Stomach (tissue), 9 donors: ENCODE measurements around the gene RANBP17. TPM values are rescaled to one million over a fixed set of nuclear protein-coding genes. Genes with fewer than 3 reads are reported as not detected.

Experiments
- DNase-seq, 2 donors: peaks; one replicate each; pipeline versions ENCODE4 v3.0.0 to v3.0.0-alpha.2; 2013 to 2019
- H3K27ac ChIP-seq, 5 donors: fragments of 200-600 bp in 4 of 5; sonication (generic) in 4 of 5; one replicate each; pipeline ENCODE4 v1.5.1; 2013 to 2019; ENCODE audit warnings: mild to moderate bottlenecking in 1 of 5, moderate library complexity in 1 of 5
- H3K27me3 ChIP-seq, 3 donors: fragments of 200-600 bp; sonication (generic); one replicate each; pipeline ENCODE4 v1.5.1; 2017 to 2019; ENCODE audit warnings: mixed run types in 1 of 3
- H3K36me3 ChIP-seq, 4 donors: fragments of 200-600 bp; sonication (generic); 1 replicate in 3 of 4; 2 replicates in 1 of 4; pipeline ENCODE4 v1.5.1; 2016 to 2019
- H3K4me1 ChIP-seq, 4 donors: fragments of 200-600 bp; sonication (generic); one replicate each; pipeline ENCODE4 v1.5.1; 2016 to 2019
- H3K4me3 ChIP-seq, 4 donors: fragments of 200-600 bp; sonication (generic) in 3 of 4; one replicate each; pipeline ENCODE4 v1.5.1; 2016 to 2019; ENCODE audit warnings: mild to moderate bottlenecking in 1 of 4
- H3K9me3 ChIP-seq, 4 donors: fragments of 200-600 bp; sonication (generic); one replicate each; pipeline ENCODE4 v1.5.1; 2016 to 2019
- CTCF ChIP-seq, 7 experiments: fragments of 450-650 bp in 4 of 7; fragments of 200-600 bp in 3 of 7; sonication (generic) in 3 of 7; IDR thresholded peaks; one replicate each; pipeline ENCODE4 v1.5.1; 2016 to 2019; ENCODE audit warnings: antibody characterized with exemption in 7 of 7, control low read depth in 2 of 7, mild to moderate bottlenecking in 1 of 7
- EP300 ChIP-seq: sonication (generic); formaldehyde crosslinking; IDR thresholded peaks from one replicate; pipeline ENCODE4 v1.6.1; 2017; ENCODE audit warnings: antibody characterized with exemption
- POLR2A ChIP-seq, 4 donors: fragments of 450-650 bp; IDR thresholded peaks; one replicate each; pipeline ENCODE4 v1.6.1; 2016; ENCODE audit warnings: antibody characterized with exemption in 4 of 4, control low read depth in 2 of 4, mild to moderate bottlenecking in 1 of 4, moderate library complexity in 1 of 4
- POLR2AphosphoS5 ChIP-seq, 3 donors: sonication (generic); formaldehyde crosslinking; IDR thresholded peaks; one replicate each; pipeline ENCODE4 v1.6.1; 2016; ENCODE audit warnings: antibody characterized with exemption in 3 of 3
- whole genome bisulfite sequencing, 5 donors: extraction: QIAGEN DNeasy Blood & Tissue Kit in 3 of 5; methylation state at CpG; one replicate each; pipeline versions ENCODE4 v1.1.5 to v1.1.7; 2013 to 2018; 5-methylcytosine and 5-hydroxymethylcytosine counted together
- intact Hi-C: fragments of 100-400 bp; cut with DNase I; formaldehyde crosslinking; loops from one replicate; pipeline ENCODE4 v1.15.1; 2023; ENCODE audit warnings: low total_unique reads
- polyA plus RNA-seq, 3 donors: library from polyadenylated mRNA; stranded (reverse); fragments of 200-250 nt; gene quantifications; one replicate each; pipeline ENCODE4 v1.2.3, GENCODE V29; 2013
- total RNA-seq, 5 donors: library from RNA; depleted of rRNA; stranded (reverse); fragments of >200 nt; gene quantifications; one replicate each; pipeline versions ENCODE4 v1.1.0 to v1.2.3, GENCODE V29; 2014 to 2016
- donor health status: healthy with polysubstance abuse.
- donor health status: Bipolar disorder and iron deficiency.
- donor health status: healthy.

The RANBP17 gene
- total and polyA plus RNA-seq, 8 donors = 1.4 to 75.6 (median 10.5) TPM

GRCh38 chr5:171123417-171123816, 261.6 kb downstream of the RANBP17 start:
- no peak for DNase-seq
- H3K27ac ChIP-seq = no peak overlapping the region
- WGBS, 5 donors = 86 to 100% (median 95%) methylated on average over 3 to 4 of the region's 4 CpGs
- H3K4me1 ChIP-seq = no peaks in the 10 kb centered on the region
- H3K9me3 ChIP-seq = no peaks in the 10 kb centered on the region
- H3K36me3 ChIP-seq = no peaks in the 10 kb centered on the region
- intact Hi-C loops = no loop called here
- H3K4me3 ChIP-seq = no peak overlapping the region
- TF ChIP-seq POLR2AphosphoS5 (IDR thresholded peaks at IDR 0.05) (no peak), CTCF (IDR thresholded peaks at IDR 0.05) (no peak), POLR2A (IDR thresholded peaks at IDR 0.05) (no peak), EP300 (no peak)
- no peaks in the 10 kb centered on the region for H3K27me3 ChIP-seq

DNA sequence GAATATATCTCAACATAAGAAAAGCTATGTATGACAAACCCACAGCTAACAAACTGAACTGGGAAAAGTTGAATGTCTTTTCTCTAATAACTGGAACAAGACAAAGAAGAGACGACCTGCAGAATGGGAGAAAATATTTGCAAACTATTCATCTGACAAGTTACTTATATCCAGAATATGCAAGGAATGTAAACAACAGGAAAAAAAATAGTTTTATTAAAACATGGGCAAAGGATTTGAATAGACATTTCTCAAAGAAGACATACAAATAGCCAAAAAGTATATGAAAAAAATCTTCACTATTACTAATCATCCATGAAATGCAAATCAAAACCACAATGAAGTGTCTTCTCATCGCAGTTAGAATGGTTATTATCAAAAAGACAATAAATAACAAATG, 265.5 kb downstream of the RANBP17 start:
- Histone ChIP-seq H3K36me3 (no peaks in the 10 kb centered on the region), H3K9me3 (no peaks in the 10 kb centered on the region), H3K27ac (no peak overlapping the region), H3K27me3 (no peaks in the 10 kb centered on the region), H3K4me3 (no peak overlapping the region), H3K4me1 (no peaks in the 10 kb centered on the region)
- DNase-seq = no peak
- intact Hi-C loops = no loop called here
- WGBS, 5 donors = 72 to 84% (median 79%) methylated on average over 2 of the region's 2 CpGs
- no peak for TF ChIP-seq EP300
- TF ChIP-seq POLR2AphosphoS5 (IDR thresholded peaks at IDR 0.05) = no peak
- TF ChIP-seq CTCF (IDR thresholded peaks at IDR 0.05) = no peak
- no peak for TF ChIP-seq POLR2A (IDR thresholded peaks at IDR 0.05)

DNA sequence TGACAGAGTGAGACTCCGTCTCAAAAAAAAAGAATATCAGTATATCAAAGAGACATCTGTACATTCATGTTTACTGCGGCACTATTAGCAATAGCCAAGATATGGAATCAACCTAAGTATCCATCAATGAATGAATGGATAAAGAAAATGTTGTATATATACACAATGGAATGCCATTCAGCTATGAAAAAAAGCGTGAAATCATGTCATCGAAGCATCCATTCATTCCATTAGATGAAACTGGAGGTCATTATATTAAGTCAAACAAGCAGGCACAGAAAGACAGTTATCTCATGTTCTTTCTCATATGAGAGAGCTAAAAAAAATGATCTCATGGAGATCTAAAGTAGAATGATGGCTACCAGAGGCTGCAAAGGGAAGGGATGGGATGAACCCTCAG, 266.3 kb downstream of the RANBP17 start:
- Histone ChIP-seq H3K27me3 (no peaks in the 10 kb centered on the region), H3K9me3 (no peaks in the 10 kb centered on the region), H3K4me3 (no peak overlapping the region), H3K4me1 (no peaks in the 10 kb centered on the region), H3K36me3 (no peaks in the 10 kb centered on the region), H3K27ac (no peak overlapping the region)
- intact Hi-C loops = no loop called here
- no peak for TF ChIP-seq EP300
- TF ChIP-seq CTCF (IDR thresholded peaks at IDR 0.05) = no peak
- no peak for TF ChIP-seq POLR2A (IDR thresholded peaks at IDR 0.05)
- no peak for TF ChIP-seq POLR2AphosphoS5 (IDR thresholded peaks at IDR 0.05)
- 90 to 97% (median 94%) methylated on average over 4 of the region's 4 CpGs for WGBS, 5 donors
- DNase-seq = no peak

DNA sequence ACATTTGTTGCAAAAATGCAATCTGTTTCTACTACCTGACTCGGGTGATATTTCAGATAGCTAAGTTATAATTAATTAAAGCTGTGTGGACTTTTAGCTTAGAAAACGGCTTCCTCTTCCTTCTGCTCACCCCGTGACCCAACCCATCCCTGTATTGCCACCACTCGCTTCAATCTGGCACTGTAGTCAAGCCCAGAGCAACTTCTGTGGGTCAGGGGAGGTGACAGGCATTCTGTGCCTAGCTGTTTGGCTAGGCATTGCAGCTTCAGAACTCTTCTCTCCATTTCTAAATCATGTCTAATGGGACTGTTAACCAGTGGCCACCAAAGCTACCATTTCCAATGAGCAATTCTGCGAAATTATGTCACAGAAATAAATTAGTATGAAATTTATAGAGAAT, 267.5 kb downstream of the RANBP17 start:
- DNase-seq = no peak
- H3K27ac ChIP-seq = no peak overlapping the region
- 78 to 86% (median 81%) methylated on average over 5 of the region's 5 CpGs for WGBS, 5 donors
- H3K27me3 ChIP-seq = no peaks in the 10 kb centered on the region
- intact Hi-C loops = no loop called here
- H3K4me1 ChIP-seq = no peaks in the 10 kb centered on the region
- TF ChIP-seq EP300 = no peak
- TF ChIP-seq POLR2A (IDR thresholded peaks at IDR 0.05) = no peak
- TF ChIP-seq CTCF (IDR thresholded peaks at IDR 0.05) = no peak
- TF ChIP-seq POLR2AphosphoS5 (IDR thresholded peaks at IDR 0.05) = no peak
- no peak overlapping the region for H3K4me3 ChIP-seq
- H3K9me3 ChIP-seq = no peaks in the 10 kb centered on the region
- H3K36me3 ChIP-seq = no peaks in the 10 kb centered on the region
